Measurements from ENCODE around the gene SLC18A2. TPM values are rescaled to one million over a fixed set of nuclear protein-coding genes. Genes with fewer than 3 reads are reported as not detected.

The SLC18A2 gene
- total RNA-seq (1 to 10 TPM in 3 of 6 donors, under 1 TPM in 3; 0.39 to 2.4 (median 1.1) TPM), polyA plus RNA-seq (10 to 100 TPM in 1 of 2 donors, 1 to 10 TPM in 1; 5.9 to 25.5 TPM)

GRCh38 chr10:117240621-117241529 lies at the start of gene SLC18A2:
Gene SLC18A2, plus strand, starts transcription at chr10:117241114. Its CDS starts 580 bp downstream, at chr10:117241694.
- H3K4me1 ChIP-seq, result peaks cover 0 to 3% (median 0%) of the 10 kb centered on the region in 3 donors
- no peak for TF ChIP-seq CTCF (IDR thresholded peaks at IDR 0.05)
- FAIRE-seq (no peak), DNase-seq (peak in 1 of 6 donors; percentile 57), ATAC-seq (peak in 3 of 4 donors; percentile 22 to 55 (median 29))
- peaks cover 0 to 10% (median 0%) of the 10 kb centered on the region in 4 donors for H3K27me3 ChIP-seq
- H3K9me3 ChIP-seq, result no peaks in the 10 kb centered on the region
- H3K36me3 ChIP-seq, result no peaks in the 10 kb centered on the region
- H3K4me3 ChIP-seq, result peak within 1 kb of the TSS in 2 of 4 donors; percentile 6 to 41
- 4 to 5% methylated on average over 62 to 93 of the region's 93 CpGs for WGBS, 2 donors
- no peak within 1 kb of the TSS for H3K27ac ChIP-seq
- intact Hi-C loops (cut with DNase I), result no loop called here

- no peaks in the 10 kb centered on the region for H3K27me3 ChIP-seq
- H3K9me3 ChIP-seq, result no peaks in the 10 kb centered on the region
- no peak within 1 kb of the TSS for H3K4me3 ChIP-seq
- DNase-seq (no peak), ATAC-seq (no peak), FAIRE-seq (no peak)
- no peaks in the 10 kb centered on the region for H3K36me3 ChIP-seq
- no peak within 1 kb of the TSS for H3K27ac ChIP-seq
- WGBS, 2 donors, result 74 to 79% methylated on average over 12 of the region's 12 CpGs
- intact Hi-C loops (cut with DNase I), result no loop called here
- no peaks in the 10 kb centered on the region for H3K4me1 ChIP-seq
- TF ChIP-seq CTCF (IDR thresholded peaks at IDR 0.05), result no peak
These were observed 43.7 kb upstream of the SLC18A2 start, which contains the start of gene KCNK18 for GRCh38 chr10:117197189-117197588. Gene KCNK18, plus strand, starts transcription at chr10:117197489. Its CDS starts 0 bp downstream, at chr10:117197489.

- DNase-seq (no peak), FAIRE-seq (no peak), ATAC-seq (no peak)
- no peak overlapping the region for H3K27ac ChIP-seq
- intact Hi-C loops (cut with DNase I), result no loop called here
- WGBS, 2 donors, result 48 to 60% methylated on average over 4 of the region's 4 CpGs
- H3K4me1 ChIP-seq, result no peaks in the 10 kb centered on the region
- H3K9me3 ChIP-seq, result no peaks in the 10 kb centered on the region
- no peak for TF ChIP-seq CTCF (IDR thresholded peaks at IDR 0.05)
- H3K4me3 ChIP-seq, result no peak overlapping the region
- H3K27me3 ChIP-seq, result no peaks in the 10 kb centered on the region
- no peaks in the 10 kb centered on the region for H3K36me3 ChIP-seq
These were observed 42.8 kb upstream of the SLC18A2 start for GRCh38 chr10:117198088-117198487.

- DNase-seq, result no peak
- no peak overlapping the region for H3K4me3 ChIP-seq
- no peaks in the 10 kb centered on the region for H3K36me3 ChIP-seq
- no peak for TF ChIP-seq CTCF (IDR thresholded peaks at IDR 0.05)
- H3K27ac ChIP-seq, result no peak overlapping the region
- no peaks in the 10 kb centered on the region for H3K9me3 ChIP-seq
- FAIRE-seq, result no peak
- intact Hi-C loops (cut with DNase I), result no loop called here
- no peaks in the 10 kb centered on the region for H3K4me1 ChIP-seq
- 66 to 73% methylated on average over 4 of the region's 4 CpGs for WGBS, 2 donors
- no peaks in the 10 kb centered on the region for H3K27me3 ChIP-seq
- no peak for ATAC-seq
These were observed 39.1 kb upstream of the SLC18A2 start for GRCh38 chr10:117201826-117202225.

GRCh38 chr10:117204316-117204715 lies 36.6 kb upstream of the SLC18A2 start:
- intact Hi-C loops (cut with DNase I), result no loop called here
- TF ChIP-seq CTCF (IDR thresholded peaks at IDR 0.05), result no peak
- H3K4me1 ChIP-seq, result no peaks in the 10 kb centered on the region
- DNase-seq (no peak), ATAC-seq (no peak), FAIRE-seq (no peak)
- no peaks in the 10 kb centered on the region for H3K36me3 ChIP-seq
- H3K9me3 ChIP-seq, result no peaks in the 10 kb centered on the region
- WGBS, 2 donors, result 41 to 58% methylated on average over 2 of the region's 2 CpGs
- no peak overlapping the region for H3K4me3 ChIP-seq
- H3K27ac ChIP-seq, result no peak overlapping the region
- no peaks in the 10 kb centered on the region for H3K27me3 ChIP-seq

Data from pancreas (tissue), 10 donors.